ENCODE data around the gene TEX14.
"Not testable (repeated sequence)": the region's sequence is repeated elsewhere in the genome, so short reads cannot be mapped to it uniquely, and the experiment has no call there.

- TF ChIP-seq POLR2A, EP300 (IDR thresholded peaks at IDR 0.05): not testable (repeated sequence)
- TF ChIP-seq, protein P1, sequence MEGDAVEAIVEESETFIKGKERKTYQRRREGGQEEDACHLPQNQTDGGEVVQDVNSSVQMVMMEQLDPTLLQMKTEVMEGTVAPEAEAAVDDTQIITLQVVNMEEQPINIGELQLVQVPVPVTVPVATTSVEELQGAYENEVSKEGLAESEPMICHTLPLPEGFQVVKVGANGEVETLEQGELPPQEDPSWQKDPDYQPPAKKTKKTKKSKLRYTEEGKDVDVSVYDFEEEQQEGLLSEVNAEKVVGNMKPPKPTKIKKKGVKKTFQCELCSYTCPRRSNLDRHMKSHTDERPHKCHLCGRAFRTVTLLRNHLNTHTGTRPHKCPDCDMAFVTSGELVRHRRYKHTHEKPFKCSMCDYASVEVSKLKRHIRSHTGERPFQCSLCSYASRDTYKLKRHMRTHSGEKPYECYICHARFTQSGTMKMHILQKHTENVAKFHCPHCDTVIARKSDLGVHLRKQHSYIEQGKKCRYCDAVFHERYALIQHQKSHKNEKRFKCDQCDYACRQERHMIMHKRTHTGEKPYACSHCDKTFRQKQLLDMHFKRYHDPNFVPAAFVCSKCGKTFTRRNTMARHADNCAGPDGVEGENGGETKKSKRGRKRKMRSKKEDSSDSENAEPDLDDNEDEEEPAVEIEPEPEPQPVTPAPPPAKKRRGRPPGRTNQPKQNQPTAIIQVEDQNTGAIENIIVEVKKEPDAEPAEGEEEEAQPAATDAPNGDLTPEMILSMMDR (IDR thresholded peaks at IDR 0.05): not testable (repeated sequence)
Observed at GRCh38 chr17:58678287-58678686, 13.6 kb downstream of the TEX14 start.
